22Rv1 (cell line): ENCODE measurements around the gene SH3PXD2A.

Experiments
- CTCF ChIP-seq: fragments of 450-650 bp; IDR thresholded peaks from 2 replicates; pipeline ENCODE4 v1.5.1; 2017; ENCODE audit warnings: mild to moderate bottlenecking
- ZFX ChIP-seq: fragments of 450-650 bp; IDR thresholded peaks from 2 replicates; pipeline ENCODE4 v1.6.1; 2017; ENCODE audit warnings: antibody characterized with exemption, borderline replicate concordance

DNA sequence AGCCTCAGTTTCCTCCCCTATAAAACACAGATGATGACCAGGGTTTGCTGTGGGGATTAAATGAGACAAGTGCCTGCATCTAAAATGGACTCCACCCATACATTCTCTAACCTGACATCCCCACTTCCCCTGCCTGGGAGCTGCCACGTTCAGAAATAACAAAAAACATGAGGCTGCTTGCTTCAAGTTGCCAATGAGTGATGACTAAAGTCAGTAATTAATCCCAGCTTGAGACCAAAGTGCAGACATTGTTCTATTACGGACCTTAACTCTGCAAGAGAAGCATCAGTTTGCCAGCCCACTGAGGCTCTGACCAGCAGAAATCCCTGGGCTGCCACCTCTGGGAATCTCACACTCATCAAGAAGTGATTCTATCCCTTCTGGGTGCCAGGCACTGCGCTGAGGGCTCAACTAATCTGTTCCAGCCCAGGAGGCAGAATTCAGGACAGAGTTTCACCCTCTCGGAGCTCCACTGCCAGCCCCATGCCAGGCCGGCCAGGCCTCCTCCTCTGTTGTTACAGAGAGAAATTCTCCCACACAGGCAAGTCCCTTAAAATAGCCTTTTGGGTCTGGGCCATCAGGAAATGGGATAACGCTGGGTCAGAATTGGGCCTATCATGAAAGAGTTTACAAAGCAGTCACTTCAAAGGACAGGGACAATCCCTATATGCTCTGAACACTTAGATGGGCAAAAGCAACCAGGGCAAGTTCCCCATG lies 11.4 kb downstream of the SH3PXD2A start:
- TF ChIP-seq CTCF: no peak
- no peak for TF ChIP-seq ZFX
